Naive thymus-derived CD4-positive, alpha-beta T cell (primary cell): ENCODE measurements around the gene C6orf89. TPM values are rescaled to one million over a fixed set of nuclear protein-coding genes. Genes with fewer than 3 reads are reported as not detected.

Source experiments
- ATAC-seq: fragments of 150-1000 bp; cut with Tn5 transposase; 2 replicates; pipeline ENCODE4 v1.10.0; 2021; ENCODE audit warnings: mild to moderate bottlenecking, moderate library complexity
- CTCF ChIA-PET: fragments of 350-600 bp; sonication (Branson Sonifier 250); formaldehyde crosslinking; loops from one replicate; lab custom pipeline; 2021; ENCODE audit warnings: antibody characterized with exemption; lab: Charles Lee
- POLR2A ChIA-PET: fragments of 350-600 bp; sonication (Branson Sonifier 250); formaldehyde crosslinking; loops from one replicate; lab custom pipeline; 2021; ENCODE audit warnings: antibody characterized with exemption, inconsistent platforms; lab: Charles Lee
- DNase-seq, 9 donors: peaks; one replicate each; pipeline versions ENCODE4 v3.0.0 to v3.0.0-alpha.2; 2020 to 2022; ENCODE audit warnings: mixed read lengths in 1 of 9
- H3K27ac ChIP-seq: one replicate; pipeline ENCODE4 v1.7.0; 2013; ENCODE audit warnings: mild to moderate bottlenecking, low read depth, low read length, moderate library complexity
- H3K27me3 ChIP-seq, 2 donors: one replicate each; pipeline ENCODE4 v1.7.0; 2013; ENCODE audit warnings: low read length in 2 of 2, mild to moderate bottlenecking in 2 of 2, moderate library complexity in 2 of 2; ENCODE audit not compliant: control insufficient read depth in 2 of 2, insufficient read depth in 2 of 2
- H3K36me3 ChIP-seq, 3 experiments: 1 replicate in 2 of 3; 2 replicates in 1 of 3; pipeline ENCODE4 v1.7.0; 2013; ENCODE audit warnings: low read length in 3 of 3, mild to moderate bottlenecking in 3 of 3, moderate library complexity in 1 of 3; ENCODE audit not compliant: insufficient read depth in 3 of 3, control insufficient read depth in 2 of 3
- H3K4me1 ChIP-seq, 2 donors: one replicate each; pipeline ENCODE4 v1.7.0; 2013; ENCODE audit warnings: low read length in 2 of 2, mild to moderate bottlenecking in 2 of 2, moderate library complexity in 1 of 2; ENCODE audit not compliant: control insufficient read depth in 2 of 2, insufficient read depth in 2 of 2
- H3K4me3 ChIP-seq: 2 replicates; pipeline ENCODE4 v1.7.0; 2013; ENCODE audit warnings: mild to moderate bottlenecking, low read length
- H3K9me3 ChIP-seq, 3 experiments: 1 replicate in 2 of 3; 2 replicates in 1 of 3; pipeline ENCODE4 v1.7.0; 2013; ENCODE audit warnings: low read length in 3 of 3; ENCODE audit not compliant: control insufficient read depth in 2 of 3
- H3K27ac Mint-ChIP-seq, 9 donors: one replicate each; pipeline ENCODE4 v1.8.0; 2020 to 2022; ENCODE audit warnings: mixed read lengths in 9 of 9, mild to moderate bottlenecking in 8 of 9, moderate library complexity in 5 of 9, inconsistent platforms in 2 of 9
- H3K27me3 Mint-ChIP-seq, 5 donors: one replicate each; pipeline ENCODE4 v1.8.0; 2021 to 2022; ENCODE audit warnings: mixed read lengths in 5 of 5, mild to moderate bottlenecking in 1 of 5
- H3K36me3 Mint-ChIP-seq, 5 donors: one replicate each; pipeline ENCODE4 v1.8.0; 2020 to 2022; ENCODE audit warnings: mixed read lengths in 5 of 5, mild to moderate bottlenecking in 3 of 5, inconsistent platforms in 1 of 5
- H3K4me1 Mint-ChIP-seq, 7 donors: one replicate each; pipeline ENCODE4 v1.8.0; 2020 to 2022; ENCODE audit warnings: mixed read lengths in 7 of 7, mild to moderate bottlenecking in 3 of 7, inconsistent platforms in 1 of 7
- H3K4me3 Mint-ChIP-seq, 10 donors: one replicate each; pipeline ENCODE4 v1.8.0; 2020 to 2022; ENCODE audit warnings: mild to moderate bottlenecking in 10 of 10, mixed read lengths in 10 of 10, moderate library complexity in 6 of 10, inconsistent platforms in 2 of 10
- H3K9me3 Mint-ChIP-seq, 11 donors: one replicate each; pipeline ENCODE4 v1.8.0; 2020 to 2022; ENCODE audit warnings: mixed read lengths in 11 of 11, mild to moderate bottlenecking in 4 of 11, inconsistent platforms in 1 of 11, moderate library complexity in 1 of 11
- intact Hi-C, 2 donors: fragments of 100-400 bp; cut with micrococcal nuclease; formaldehyde crosslinking; loops; one replicate each; pipeline ENCODE4 v1.15.1; 2023
- polyA plus RNA-seq, 2 donors: library from polyadenylated mRNA; unstranded; fragments of 300-500 nt; fragmentation: Illumina TruSeq; gene quantifications; one replicate each; pipeline ENCODE4 v1.2.3, GENCODE V29; 2021
- total RNA-seq, 6 experiments: library from RNA in 5 of 6; stranded (reverse) in 5 of 6; gene quantifications; 1 replicate in 5 of 6; 2 replicates in 1 of 6; pipeline ENCODE4 v1.2.3 and lab custom pipeline; 2021 to 2026

Gene C6orf89
- total and polyA plus RNA-seq, 7 experiments from 2014 or later = 34.6 to 48.2 (median 40.4) TPM

- peaks cover 5 to 11% (median 10%) of the 10 kb centered on the region in 5 donors for H3K27me3 Mint-ChIP-seq
- Histone ChIP-seq H3K4me1 (peaks cover 0 to 2% of the 10 kb centered on the region in 2 donors), H3K27ac (no peak overlapping the region), H3K9me3 (peaks cover 0 to 4% (median 0%) of the 10 kb centered on the region in 3 experiments), H3K36me3 (no peaks in the 10 kb centered on the region), H3K4me3 (no peak overlapping the region), H3K27me3 (peaks cover 0 to 8% of the 10 kb centered on the region in 2 donors)
- no peak overlapping the region for H3K4me3 Mint-ChIP-seq
- peaks cover 5 to 16% (median 9%) of the 10 kb centered on the region in 7 donors for H3K4me1 Mint-ChIP-seq
- intact Hi-C loops = no loop called here
- H3K36me3 Mint-ChIP-seq = peaks cover 2 to 7% (median 4%) of the 10 kb centered on the region in 5 donors
- ATAC-seq (no peak), DNase-seq (no peak)
- POLR2A ChIA-PET = no interaction called here
- CTCF ChIA-PET = no interaction called here
- H3K9me3 Mint-ChIP-seq = peaks cover 0 to 10% (median 4%) of the 10 kb centered on the region in 11 donors
- H3K27ac Mint-ChIP-seq = no peak overlapping the region
These were observed 40.5 kb upstream of the C6orf89 start for GRCh38 chr6:36845233-36845632.

DNA sequence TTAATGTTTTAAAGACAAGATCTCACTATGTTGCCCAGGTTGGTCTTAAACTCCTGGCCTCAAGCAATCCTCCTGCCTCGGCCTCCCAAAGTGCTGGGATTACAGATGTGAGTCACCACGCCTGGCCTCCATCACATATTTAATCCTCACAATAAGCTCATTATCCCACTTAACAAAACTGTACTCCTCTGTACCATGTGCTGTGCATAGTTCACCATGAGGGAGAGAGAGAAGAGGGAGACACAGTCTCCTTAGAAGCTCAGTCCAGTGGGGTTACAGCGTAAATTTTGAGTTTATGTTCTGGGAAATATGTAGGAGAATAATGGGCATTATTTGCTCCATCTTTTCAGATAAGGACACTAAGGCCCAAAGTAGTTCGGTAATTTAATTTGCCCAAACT, 38.6 kb upstream of the C6orf89 start:
- Mint-ChIP-seq H3K4me1 (peaks cover 0 to 13% (median 0%) of the 10 kb centered on the region in 7 donors), H3K27ac (no peak overlapping the region), H3K9me3 (peaks cover 0 to 23% (median 11%) of the 10 kb centered on the region in 11 donors), H3K27me3 (peaks cover 0 to 5% (median 5%) of the 10 kb centered on the region in 5 donors), H3K36me3 (peaks cover 5 to 21% (median 13%) of the 10 kb centered on the region in 5 donors), H3K4me3 (no peak overlapping the region)
- no peak overlapping the region for H3K4me3 ChIP-seq
- ChIA-PET POLR2A (no interaction called here), CTCF (interaction anchor here (0.7 to 4.3 kb wide), 3 partner anchors 65 to 88 kb away, joined by 3 to 16 read pairs (median 5); no protein-coding TSS in a partner anchor)
- no peak overlapping the region for H3K27ac ChIP-seq
- ATAC-seq (no peak), DNase-seq (no peak)
- peaks cover 0 to 4% of the 10 kb centered on the region in 2 donors for H3K27me3 ChIP-seq
- H3K9me3 ChIP-seq = peaks cover 0 to 13% (median 0%) of the 10 kb centered on the region in 3 experiments
- intact Hi-C loops = no loop called here
- no peaks in the 10 kb centered on the region for H3K36me3 ChIP-seq
- no peaks in the 10 kb centered on the region for H3K4me1 ChIP-seq

- Mint-ChIP-seq H3K27me3 (peaks cover 0 to 5% (median 5%) of the 10 kb centered on the region in 5 donors), H3K36me3 (peaks cover 6 to 26% (median 17%) of the 10 kb centered on the region in 5 donors), H3K4me1 (peaks cover 0 to 13% (median under 1%) of the 10 kb centered on the region in 7 donors), H3K4me3 (no peak overlapping the region), H3K27ac (no peak overlapping the region), H3K9me3 (peaks cover 0 to 23% (median 11%) of the 10 kb centered on the region in 11 donors)
- Histone ChIP-seq H3K4me1 (no peaks in the 10 kb centered on the region), H3K27ac (no peak overlapping the region), H3K36me3 (peaks cover 0 to 5% (median 0%) of the 10 kb centered on the region in 3 experiments), H3K4me3 (no peak overlapping the region), H3K9me3 (peaks cover 0 to 13% (median 0%) of the 10 kb centered on the region in 3 experiments), H3K27me3 (peaks cover 0 to 3% of the 10 kb centered on the region in 2 donors)
- ChIA-PET CTCF (interaction anchor here (2.0 to 4.3 kb wide), 2 partner anchors 79 to 81 kb away, joined by 5 to 16 read pairs; no protein-coding TSS in a partner anchor), POLR2A (interaction anchor here (0.6 kb wide), 1 partner anchor 979 kb away, joined by 3 read pairs; no protein-coding TSS in a partner anchor)
- DNase-seq = no peak
- ATAC-seq = no peak
- intact Hi-C loops = no loop called here
These were observed 37.8 kb upstream of the C6orf89 start for GRCh38 chr6:36847991-36848390.

DNA sequence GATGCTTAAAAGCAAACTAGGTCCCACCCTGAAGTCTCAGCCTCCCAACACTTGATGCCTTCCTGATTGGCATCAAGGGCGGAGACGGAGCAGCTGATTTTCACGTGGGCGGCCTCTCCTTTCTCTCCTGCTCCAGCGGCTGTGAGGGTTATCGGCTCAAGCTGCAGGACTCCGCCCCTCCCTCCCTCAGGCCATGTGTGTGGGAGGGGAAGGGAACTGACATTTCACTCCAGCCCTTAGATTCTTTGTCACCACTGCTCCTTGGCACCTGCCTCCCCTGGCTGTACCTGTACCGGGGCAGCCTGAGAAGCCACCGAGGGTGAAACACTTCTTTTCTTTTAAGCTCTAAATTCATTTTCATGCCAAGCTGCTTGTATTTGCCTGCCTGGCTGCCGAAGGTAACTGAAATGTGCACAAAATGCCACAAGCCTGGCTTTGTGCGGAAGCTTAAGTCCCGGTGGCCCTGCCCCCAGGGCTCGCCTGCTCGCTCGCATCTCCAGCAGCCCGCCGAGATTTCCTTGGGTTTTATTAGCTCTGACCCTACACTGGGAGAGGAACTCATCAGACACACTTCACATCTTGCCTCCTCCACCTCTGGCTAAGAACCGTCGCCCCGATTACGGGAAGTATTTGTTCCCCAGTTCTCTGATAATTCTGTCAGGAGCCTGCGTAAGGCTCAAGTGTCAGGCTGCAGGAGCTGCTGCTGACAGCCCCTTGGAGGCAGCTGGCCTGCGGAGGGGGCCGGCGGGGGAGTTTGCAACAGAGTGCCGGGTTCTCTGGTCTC, 36.9 kb upstream of the C6orf89 start:
- Histone ChIP-seq H3K27me3 (no peaks in the 10 kb centered on the region), H3K9me3 (peaks cover 0 to 13% (median 0%) of the 10 kb centered on the region in 3 experiments), H3K4me3 (no peak overlapping the region), H3K4me1 (no peaks in the 10 kb centered on the region), H3K36me3 (peaks cover 0 to 14% (median 0%) of the 10 kb centered on the region in 3 experiments), H3K27ac (no peak overlapping the region)
- intact Hi-C loops = no loop called here
- DNase-seq (no peak), ATAC-seq (no peak)
- Mint-ChIP-seq H3K4me3 (peak overlapping the region in 2 of 10 donors; percentile 13 to 58), H3K36me3 (peaks cover 8 to 34% (median 21%) of the 10 kb centered on the region in 5 donors), H3K27me3 (peaks cover 0 to 5% (median 5%) of the 10 kb centered on the region in 5 donors), H3K4me1 (peaks cover 0 to 13% (median 7%) of the 10 kb centered on the region in 7 donors), H3K27ac (peak overlapping the region in 1 of 9 donors; percentile 21), H3K9me3 (peaks cover 0 to 23% (median 11%) of the 10 kb centered on the region in 11 donors)
- ChIA-PET POLR2A (no interaction called here), CTCF (interaction anchor here (1.0 to 4.3 kb wide), 4 partner anchors 16 to 82 kb away, joined by 3 to 16 read pairs (median 4); partner anchors contain the start of gene C6orf89)

GRCh38 chr6:36850021-36850420, 35.7 kb upstream of the C6orf89 start:
- ATAC-seq (no peak), DNase-seq (no peak)
- Mint-ChIP-seq H3K4me1 (peaks cover 0 to 13% (median 7%) of the 10 kb centered on the region in 7 donors), H3K36me3 (peaks cover 14 to 44% (median 30%) of the 10 kb centered on the region in 5 donors), H3K27ac (peak overlapping the region in 1 of 9 donors; percentile 57), H3K9me3 (peaks cover 0 to 23% (median 11%) of the 10 kb centered on the region in 11 donors), H3K4me3 (no peak overlapping the region), H3K27me3 (peaks cover 0 to 5% (median 5%) of the 10 kb centered on the region in 5 donors)
- Histone ChIP-seq H3K36me3 (peaks cover 0 to 25% (median 0%) of the 10 kb centered on the region in 3 experiments), H3K9me3 (peaks cover 0 to 13% (median 0%) of the 10 kb centered on the region in 3 experiments), H3K4me1 (no peaks in the 10 kb centered on the region), H3K27ac (no peak overlapping the region), H3K4me3 (no peak overlapping the region), H3K27me3 (no peaks in the 10 kb centered on the region)
- intact Hi-C loops = loop anchor here (2.0 to 5.0 kb wide), 2 partner anchors 68 to 227 kb away; no protein-coding TSS in a partner anchor
- POLR2A ChIA-PET = no interaction called here
- CTCF ChIA-PET = interaction anchor here (0.5 to 4.3 kb wide), 6 partner anchors 16 to 1122 kb away, joined by 3 to 16 read pairs (median 4); partner anchors contain the start of gene C6orf89

DNA sequence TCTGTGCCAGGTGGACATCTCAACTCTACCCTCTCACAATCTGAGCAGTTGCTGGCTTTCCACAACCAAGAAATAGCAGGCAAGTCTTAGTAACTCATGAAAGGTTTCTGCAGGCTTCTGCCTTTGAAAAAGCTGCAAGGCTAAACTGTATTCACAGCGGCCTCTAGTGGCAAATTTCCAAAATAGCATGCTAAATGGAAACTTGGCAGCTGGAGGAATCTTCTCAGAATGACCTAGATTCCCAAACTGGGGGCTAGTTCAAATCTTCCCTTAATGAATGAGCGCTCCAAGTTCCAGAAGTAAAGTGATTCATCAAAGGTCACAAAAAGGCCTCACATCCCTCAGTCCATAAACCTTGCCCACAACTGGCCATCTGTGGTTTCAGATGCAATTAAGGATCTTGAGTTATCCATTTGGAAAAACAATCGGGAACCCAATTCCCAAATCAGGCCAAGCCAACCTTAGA, 34.6 kb upstream of the C6orf89 start:
- DNase-seq (peak in 5 of 9 donors; percentile 38 to 54 (median 44)), ATAC-seq (no peak)
- Mint-ChIP-seq H3K4me3 (no peak overlapping the region), H3K9me3 (peaks cover 0 to 23% (median 11%) of the 10 kb centered on the region in 11 donors), H3K27me3 (peaks cover 0 to 5% (median 5%) of the 10 kb centered on the region in 5 donors), H3K36me3 (peaks cover 14 to 53% (median 34%) of the 10 kb centered on the region in 5 donors), H3K27ac (no peak overlapping the region), H3K4me1 (peaks cover 0 to 13% (median 7%) of the 10 kb centered on the region in 7 donors)
- H3K27ac ChIP-seq = no peak overlapping the region
- intact Hi-C loops = loop anchor here (1.0 to 5.0 kb wide), 3 partner anchors 69 to 228 kb away; no protein-coding TSS in a partner anchor
- no peak overlapping the region for H3K4me3 ChIP-seq
- no peaks in the 10 kb centered on the region for H3K4me1 ChIP-seq
- peaks cover 0 to 13% (median 0%) of the 10 kb centered on the region in 3 experiments for H3K9me3 ChIP-seq
- ChIA-PET CTCF (interaction anchor here (0.6 to 4.3 kb wide), 6 partner anchors 15 to 93 kb away, joined by 3 to 16 read pairs (median 4); no protein-coding TSS in a partner anchor), POLR2A (no interaction called here)
- peaks cover 0 to 37% (median 0%) of the 10 kb centered on the region in 3 experiments for H3K36me3 ChIP-seq
- no peaks in the 10 kb centered on the region for H3K27me3 ChIP-seq
